GM12891 (cell line): ENCODE results near the gene SYTL1.

Source experiments
- PAX5 ChIP-seq: IDR thresholded peaks from 2 replicates; pipeline ENCODE4 v1.6.1; 2011; ENCODE audit warnings: low read length, moderate library complexity, mild to moderate bottlenecking; ENCODE audit not compliant: insufficient read depth, severe bottlenecking
- POLR2A ChIP-seq: IDR thresholded peaks from 2 replicates; pipeline ENCODE4 v1.6.1; 2011; ENCODE audit warnings: low read depth, low read length, control low read depth
- POLR2AphosphoS5 ChIP-seq: IDR thresholded peaks from 2 replicates; pipeline ENCODE4 v1.6.1; 2011; ENCODE audit warnings: low read depth, low read length, control low read depth
- POU2F2 ChIP-seq: IDR thresholded peaks from 2 replicates; pipeline ENCODE4 v1.6.1; 2011; ENCODE audit warnings: low read depth, mild to moderate bottlenecking, control low read depth, low read length, moderate library complexity
- SPI1 ChIP-seq: IDR thresholded peaks from 2 replicates; pipeline ENCODE4 v1.6.1; 2011; ENCODE audit warnings: low read depth, low read length, control low read depth
- TAF1 ChIP-seq: IDR thresholded peaks from 2 replicates; pipeline ENCODE4 v1.6.1; 2011; ENCODE audit warnings: low read depth, low read length, control low read depth

GRCh38 chr1:27380766-27381733 is 39.2 kb downstream of the SYTL1 start:
- TF ChIP-seq POLR2A: no peak
- no peak for TF ChIP-seq POLR2AphosphoS5
- TF ChIP-seq TAF1: no peak
- no peak for TF ChIP-seq SPI1
- no peak for TF ChIP-seq POU2F2
- TF ChIP-seq PAX5: no peak
